Thymus (tissue), 11 donors: ENCODE measurements around the gene KLHL3. TPM values are rescaled to one million over a fixed set of nuclear protein-coding genes. Genes with fewer than 3 reads are reported as not detected.

Experiments used
- DNase-seq, 9 donors: peaks; one replicate each; pipeline ENCODE4 v3.0.0-alpha.2; 2013; ENCODE audit warnings: low spot score in 9 of 9, low read depth in 6 of 9, missing footprints in 1 of 9
- H3K27ac ChIP-seq, 2 donors: one replicate each; pipeline ENCODE4 v1.5.1; 2013; ENCODE audit warnings: control low read depth in 1 of 2, low read depth in 1 of 2, low read length in 1 of 2, mild to moderate bottlenecking in 1 of 2, moderate library complexity in 1 of 2
- H3K27me3 ChIP-seq, 2 donors: one replicate each; pipeline ENCODE4 v1.5.1; 2013; ENCODE audit warnings: low read length in 1 of 2; ENCODE audit not compliant: control insufficient read depth in 2 of 2, insufficient read depth in 1 of 2
- H3K36me3 ChIP-seq, 2 donors: one replicate each; pipeline ENCODE4 v1.5.1; 2013; ENCODE audit warnings: low read length in 1 of 2, mild to moderate bottlenecking in 1 of 2, moderate library complexity in 1 of 2; ENCODE audit not compliant: control insufficient read depth in 2 of 2, insufficient read depth in 2 of 2
- H3K4me1 ChIP-seq, 2 donors: one replicate each; pipeline ENCODE4 v1.5.1; 2013; ENCODE audit warnings: low read length in 2 of 2; ENCODE audit not compliant: control insufficient read depth in 2 of 2, insufficient read depth in 2 of 2
- H3K4me3 ChIP-seq, 2 donors: one replicate each; pipeline ENCODE4 v1.5.1; 2013; ENCODE audit warnings: low read length in 2 of 2, control low read depth in 1 of 2, mild to moderate bottlenecking in 1 of 2
- H3K9me3 ChIP-seq, 2 donors: one replicate each; pipeline ENCODE4 v1.5.1; 2013; ENCODE audit warnings: low read length in 1 of 2, mild to moderate bottlenecking in 1 of 2; ENCODE audit not compliant: control insufficient read depth in 2 of 2, insufficient read depth in 1 of 2
- WGBS: extraction: QIAGEN DNeasy Blood & Tissue Kit; methylation state at CpG from one replicate; pipeline ENCODE4 v1.1.7; 2013; 5-methylcytosine and 5-hydroxymethylcytosine counted together
- polyA plus RNA-seq: library from polyadenylated mRNA; stranded (reverse); fragments of 200-250 nt; gene quantifications from one replicate; pipeline ENCODE4 v1.2.3, GENCODE V29; 2013
- total RNA-seq: library from RNA; stranded (reverse); fragments of 120-200 nt; gene quantifications from one replicate; pipeline ENCODE4 v1.2.4, GENCODE V29; 2013
- donor health status: healthy.

KLHL3 gene
- total and polyA plus RNA-seq, 2 donors = 5.0 to 5.8 TPM

GRCh38 chr5:137758715-137759306, 22.9 kb upstream of the KLHL3 start:
- 96% methylated on average over 6 of the region's 6 CpGs for WGBS
- Histone ChIP-seq H3K4me1 (peaks cover 0 to 5% of the 10 kb centered on the region in 2 donors), H3K27me3 (no peaks in the 10 kb centered on the region), H3K27ac (no peak overlapping the region), H3K4me3 (no peak overlapping the region), H3K9me3 (peaks cover 0 to 4% of the 10 kb centered on the region in 2 donors), H3K36me3 (no peaks in the 10 kb centered on the region)
- DNase-seq = no peak

GRCh38 chr5:137758121-137758520, 22.2 kb upstream of the KLHL3 start:
- no peaks in the 10 kb centered on the region for H3K27me3 ChIP-seq
- DNase-seq = no peak
- WGBS = 97% methylated on average over 4 of the region's 4 CpGs

GRCh38 chr5:137757634-137758033, 21.7 kb upstream of the KLHL3 start:
- Histone ChIP-seq H3K9me3 (peaks cover 0 to 4% of the 10 kb centered on the region in 2 donors), H3K4me1 (peaks cover 0 to 5% of the 10 kb centered on the region in 2 donors), H3K27ac (no peak overlapping the region), H3K36me3 (no peaks in the 10 kb centered on the region), H3K27me3 (no peaks in the 10 kb centered on the region), H3K4me3 (no peak overlapping the region)
- no peak for DNase-seq
- 98% methylated on average over 5 of the region's 5 CpGs for WGBS

More at GRCh38 chr5:137758121-137758520, 22.2 kb upstream of the KLHL3 start:
- Histone ChIP-seq H3K9me3 (peaks cover 0 to 4% of the 10 kb centered on the region in 2 donors), H3K4me1 (peaks cover 0 to 5% of the 10 kb centered on the region in 2 donors), H3K4me3 (no peak overlapping the region), H3K36me3 (no peaks in the 10 kb centered on the region), H3K27ac (no peak overlapping the region)

- H3K27ac ChIP-seq = peak overlapping the region; percentile 97 to 100
- 32% methylated on average over 36 of the region's 36 CpGs for WGBS
- H3K4me1 ChIP-seq = peaks cover 2 to 5% of the 10 kb centered on the region in 2 donors
- H3K4me3 ChIP-seq = peak overlapping the region; percentile 86 to 99
- no peaks in the 10 kb centered on the region for H3K27me3 ChIP-seq
- DNase-seq = no peak
- peaks cover 0 to 4% of the 10 kb centered on the region in 2 donors for H3K9me3 ChIP-seq
- peaks cover 0 to 14% of the 10 kb centered on the region in 2 donors for H3K36me3 ChIP-seq
These were observed 19.3 kb upstream of the KLHL3 start for GRCh38 chr5:137754961-137755762.

GRCh38 chr5:137754188-137754960, 18.5 kb upstream of the KLHL3 start, which contains the start of gene HNRNPA0:
Gene HNRNPA0, minus strand, starts transcription at chr5:137754363. Its CDS starts 297 bp downstream, at chr5:137754066.
- Histone ChIP-seq H3K36me3 (peaks cover 0 to 21% of the 10 kb centered on the region in 2 donors), H3K27me3 (no peaks in the 10 kb centered on the region), H3K9me3 (peaks cover 0 to 4% of the 10 kb centered on the region in 2 donors), H3K27ac (peak within 1 kb of the TSS; percentile 97 to 100), H3K4me3 (peak within 1 kb of the TSS; percentile 86 to 99), H3K4me1 (peaks cover 2 to 5% of the 10 kb centered on the region in 2 donors)
- WGBS = under 1% methylated on average over 79 of the region's 79 CpGs
- peak; percentile 95 to 99 (median 98) for DNase-seq

- Histone ChIP-seq H3K4me1 (peaks cover 2 to 5% of the 10 kb centered on the region in 2 donors), H3K4me3 (peak overlapping the region; percentile 86 to 99), H3K27me3 (no peaks in the 10 kb centered on the region), H3K9me3 (peaks cover 0 to 4% of the 10 kb centered on the region in 2 donors), H3K36me3 (peaks cover 0 to 21% of the 10 kb centered on the region in 2 donors), H3K27ac (peak overlapping the region; percentile 97 to 100)
- under 1% methylated on average over 45 of the region's 45 CpGs for WGBS
- peak in 3 of 9 donors; percentile 31 to 62 (median 33) for DNase-seq
These were observed 17.9 kb upstream of the KLHL3 start for GRCh38 chr5:137753691-137754187.

GRCh38 chr5:137752905-137753690, 17.2 kb upstream of the KLHL3 start:
- Histone ChIP-seq H3K27ac (peak overlapping the region; percentile 97 to 100), H3K4me1 (peaks cover 2 to 5% of the 10 kb centered on the region in 2 donors)
- peak in 3 of 9 donors; percentile 32 to 54 (median 35) for DNase-seq

GRCh38 chr5:137751869-137752491, 16.1 kb upstream of the KLHL3 start:
- H3K27me3 ChIP-seq = no peaks in the 10 kb centered on the region
- peak overlapping the region; percentile 86 to 99 for H3K4me3 ChIP-seq
- peaks cover 0 to 4% of the 10 kb centered on the region in 2 donors for H3K9me3 ChIP-seq
- H3K36me3 ChIP-seq = peaks cover 0 to 21% of the 10 kb centered on the region in 2 donors
- WGBS = under 1% methylated on average over 7 of the region's 7 CpGs
- H3K27ac ChIP-seq = peak overlapping the region in 1 of 2 donors; percentile 55
- DNase-seq = peak in 4 of 9 donors; percentile 33 to 64 (median 39)
- H3K4me1 ChIP-seq = peaks cover 2 to 5% of the 10 kb centered on the region in 2 donors

More at GRCh38 chr5:137752905-137753690, 17.2 kb upstream of the KLHL3 start:
- H3K36me3 ChIP-seq = peaks cover 0 to 21% of the 10 kb centered on the region in 2 donors
- H3K27me3 ChIP-seq = no peaks in the 10 kb centered on the region
- under 1% methylated on average over 63 of the region's 63 CpGs for WGBS
- peak overlapping the region; percentile 86 to 99 for H3K4me3 ChIP-seq
- H3K9me3 ChIP-seq = peaks cover 0 to 4% of the 10 kb centered on the region in 2 donors
